K562 (cell line): ENCODE results near the gene ILF2.

Experiments
- CEBPB ChIP-seq: fragments of 450-650 bp; IDR thresholded peaks from 2 replicates; pipeline ENCODE4 v1.6.1; 2016; ENCODE audit warnings: missing genetic modification characterization, missing compliant biosample characterization
- EZH2 ChIP-seq: IDR thresholded peaks from 2 replicates; pipeline ENCODE4 v1.6.1; 2012; ENCODE audit warnings: low read depth, mild to moderate bottlenecking, inconsistent platforms, low read length, borderline replicate concordance
- POLR2A ChIP-seq: fragments of 450-650 bp; conservative IDR thresholded peaks from 2 replicates; pipeline ENCODE4 v1.6.1; 2016
- TFAM ChIP-seq: fragments of 250-450 bp; sonication (Bioruptor Pico); conservative IDR thresholded peaks from 2 replicates; pipeline ENCODE4 v1.5.0; 2021; ENCODE audit warnings: mild to moderate bottlenecking, moderate library complexity
- THRAP3 ChIP-seq: fragments of 450-650 bp; IDR thresholded peaks from 2 replicates; pipeline ENCODE4 v1.6.1; 2016; ENCODE audit warnings: mild to moderate bottlenecking, inconsistent platforms, borderline replicate concordance
- ZBTB11 ChIP-seq, 3 experiments: fragments of 200-800 bp in 1 of 3; fragments of 250-450 bp in 1 of 3; fragments of 450-650 bp in 1 of 3; sonication (Bioruptor Pico) in 1 of 3; sonication (Bioruptor generic) in 1 of 3; formaldehyde crosslinking in 1 of 3; IDR thresholded peaks; 2 replicates each; pipeline versions ENCODE4 v1.6.1 to v1.8.0; 2016 to 2022; ENCODE audit warnings: mild to moderate bottlenecking in 2 of 3, missing genetic modification characterization in 2 of 3, missing compliant biosample characterization in 1 of 3, moderate library complexity in 1 of 3
- ZFP30 ChIP-seq: fragments of 250-450 bp; sonication (Bioruptor Pico); IDR thresholded peaks from 2 replicates; pipeline ENCODE4 v1.8.0; 2022; ENCODE audit warnings: moderate library complexity, mild to moderate bottlenecking, inconsistent platforms, borderline replicate concordance
- ZNF445 ChIP-seq: fragments of 250-450 bp; sonication (Bioruptor Pico); IDR thresholded peaks from 2 replicates; pipeline ENCODE4 v1.4.0; 2020; ENCODE audit warnings: low read depth, mild to moderate bottlenecking, moderate library complexity
- TF ChIP-seq, protein P1 (sequence below): IDR thresholded peaks from 2 replicates; pipeline ENCODE4 v1.6.1; 2012; ENCODE audit warnings: low read depth, low read length, improper control_type of control experiment, borderline replicate concordance

GRCh38 chr1:153648000-153648643 lies 22.7 kb downstream of the ILF2 start:
- TF ChIP-seq TFAM (CRISPR knock-in tag) (no peak), ZBTB11 (CRISPR knock-in tag; IDR thresholded peaks at IDR 0.05) (no peak), POLR2A (peak; percentile 54; the same call in 1 of the 2 replicates), ZFP30 (CRISPR knock-in tag) (no peak), CEBPB (no peak), EZH2 (no peak), ZNF445 (no peak), THRAP3 (no peak)
- TF ChIP-seq, protein P1, sequence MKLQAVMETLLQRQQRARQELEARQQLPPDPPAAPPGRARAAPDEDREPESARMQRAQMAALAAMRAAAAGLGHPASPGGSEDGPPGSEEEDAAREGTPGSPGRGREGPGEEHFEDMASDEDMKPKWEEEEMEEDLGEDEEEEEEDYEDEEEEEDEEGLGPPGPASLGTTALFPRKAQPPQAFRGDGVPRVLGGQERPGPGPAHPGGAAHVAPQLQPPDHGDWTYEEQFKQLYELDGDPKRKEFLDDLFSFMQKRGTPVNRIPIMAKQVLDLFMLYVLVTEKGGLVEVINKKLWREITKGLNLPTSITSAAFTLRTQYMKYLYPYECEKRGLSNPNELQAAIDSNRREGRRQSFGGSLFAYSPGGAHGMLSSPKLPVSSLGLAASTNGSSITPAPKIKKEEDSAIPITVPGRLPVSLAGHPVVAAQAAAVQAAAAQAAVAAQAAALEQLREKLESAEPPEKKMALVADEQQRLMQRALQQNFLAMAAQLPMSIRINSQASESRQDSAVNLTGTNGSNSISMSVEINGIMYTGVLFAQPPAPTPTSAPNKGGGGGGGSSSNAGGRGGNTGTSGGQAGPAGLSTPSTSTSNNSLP: no peak
